Osteocyte (in vitro differentiated cells): ENCODE data around the gene OSBPL8. TPM values are rescaled to one million over a fixed set of nuclear protein-coding genes. Genes with fewer than 3 reads are reported as not detected.

Experiments
- DNase-seq: peaks from one replicate; pipeline ENCODE4 v3.0.0; 2021; ENCODE audit warnings: mixed read lengths; ENCODE audit not compliant: unreplicated experiment; ENCODE audit errors: extremely low spot score
- H3K27ac Mint-ChIP-seq: one replicate; pipeline ENCODE4 v1.8.0; 2021; ENCODE audit warnings: mild to moderate bottlenecking, mixed read lengths; ENCODE audit not compliant: unreplicated experiment
- H3K27me3 Mint-ChIP-seq: one replicate; pipeline ENCODE4 v1.8.0; 2021; ENCODE audit warnings: mixed read lengths; ENCODE audit not compliant: unreplicated experiment
- H3K36me3 Mint-ChIP-seq: one replicate; pipeline ENCODE4 v1.8.0; 2021; ENCODE audit warnings: mixed read lengths; ENCODE audit not compliant: unreplicated experiment
- H3K4me1 Mint-ChIP-seq: one replicate; pipeline ENCODE4 v1.8.0; 2021; ENCODE audit warnings: mixed read lengths; ENCODE audit not compliant: unreplicated experiment
- H3K4me3 Mint-ChIP-seq: one replicate; pipeline ENCODE4 v1.8.0; 2021; ENCODE audit warnings: mild to moderate bottlenecking, moderate library complexity, mixed read lengths; ENCODE audit not compliant: unreplicated experiment
- H3K9me3 Mint-ChIP-seq: one replicate; pipeline ENCODE4 v1.8.0; 2021; ENCODE audit warnings: mixed read lengths; ENCODE audit not compliant: unreplicated experiment
- CTCF ChIP-seq: fragments of 200-600 bp; sonication (generic); IDR thresholded peaks from 2 replicates; pipeline ENCODE4 v1.5.0; 2021; ENCODE audit warnings: antibody characterized with exemption, mild to moderate bottlenecking, moderate library complexity
- total RNA-seq: library from RNA; stranded (reverse); gene quantifications from 2 replicates; pipeline ENCODE4 v1.2.1, GENCODE V29; 2021

OSBPL8 gene
- total RNA-seq, 1 donor from 2014 or later: 87.8 TPM

GRCh38 chr12:76360316-76360715 is 199.3 kb downstream of the OSBPL8 start:
- no peak for TF ChIP-seq CTCF
- H3K27me3 Mint-ChIP-seq: no peaks in the 10 kb centered on the region
- peaks cover 27% of the 10 kb centered on the region for H3K36me3 Mint-ChIP-seq
- H3K27ac Mint-ChIP-seq: no peak overlapping the region
- H3K4me1 Mint-ChIP-seq: peaks cover 2% of the 10 kb centered on the region
- peaks cover 2% of the 10 kb centered on the region for H3K9me3 Mint-ChIP-seq
- H3K4me3 Mint-ChIP-seq: no peak overlapping the region
- DNase-seq: no peak

GRCh38 chr12:76356071-76356470 is 203.5 kb downstream of the OSBPL8 start:
- peaks cover 16% of the 10 kb centered on the region for H3K36me3 Mint-ChIP-seq
- H3K27me3 Mint-ChIP-seq: no peaks in the 10 kb centered on the region
- no peaks in the 10 kb centered on the region for H3K9me3 Mint-ChIP-seq
- H3K4me3 Mint-ChIP-seq: no peak overlapping the region
- peaks cover 2% of the 10 kb centered on the region for H3K4me1 Mint-ChIP-seq
- TF ChIP-seq CTCF: no peak
- peak overlapping the region; percentile 32 for H3K27ac Mint-ChIP-seq
- DNase-seq: no peak

GRCh38 chr12:76348079-76348901 is 211.3 kb downstream of the OSBPL8 start, which contains the start of gene BBS10:
BBS10 (minus strand) TSS chr12:76348415; CDS start chr12:76348358, 57 bp downstream.
- Mint-ChIP-seq H3K27me3 (no peaks in the 10 kb centered on the region), H3K9me3 (no peaks in the 10 kb centered on the region), H3K4me1 (peaks cover 29% of the 10 kb centered on the region), H3K27ac (peak within 1 kb of the TSS; percentile 94), H3K4me3 (peak within 1 kb of the TSS; percentile 95), H3K36me3 (peaks cover 3% of the 10 kb centered on the region)
- TF ChIP-seq CTCF: peak; percentile 67
- peak; percentile 93 for DNase-seq

GRCh38 chr12:76346798-76347420 is 212.7 kb downstream of the OSBPL8 start:
- Mint-ChIP-seq H3K4me3 (peak overlapping the region; percentile 95), H3K27ac (peak overlapping the region; percentile 94), H3K27me3 (no peaks in the 10 kb centered on the region), H3K4me1 (peaks cover 29% of the 10 kb centered on the region), H3K9me3 (no peaks in the 10 kb centered on the region), H3K36me3 (peaks cover 3% of the 10 kb centered on the region)
- no peak for DNase-seq
- TF ChIP-seq CTCF: peak; percentile 77

- no peak for DNase-seq
- no peak overlapping the region for H3K27ac Mint-ChIP-seq
Observed at GRCh38 chr12:76346236-76346635, 213.3 kb downstream of the OSBPL8 start.

More at GRCh38 chr12:76346236-76346635, 213.3 kb downstream of the OSBPL8 start:
- TF ChIP-seq CTCF: no peak
- H3K4me3 Mint-ChIP-seq: no peak overlapping the region
- no peaks in the 10 kb centered on the region for H3K9me3 Mint-ChIP-seq
- H3K36me3 Mint-ChIP-seq: peaks cover 3% of the 10 kb centered on the region
- no peaks in the 10 kb centered on the region for H3K27me3 Mint-ChIP-seq
- peaks cover 29% of the 10 kb centered on the region for H3K4me1 Mint-ChIP-seq
